OCI-LY7 (cell line): ENCODE data around the gene SMAD4.

ENCODE experiments used
- CTCF ChIP-seq: fragments of 200-600 bp; sonication (generic); conservative IDR thresholded peaks from 2 replicates; pipeline ENCODE4 v1.5.1; 2014; ENCODE audit warnings: mild to moderate bottlenecking, antibody characterized with exemption, low read length, moderate library complexity, mixed read lengths
- EZH2phosphoT487 ChIP-seq: fragments of 200-600 bp; sonication (generic); IDR thresholded peaks from 2 replicates; pipeline ENCODE4 v1.6.1; 2018; ENCODE audit warnings: low read depth, borderline replicate concordance, mild to moderate bottlenecking, mixed run types, antibody characterized with exemption, low read length, moderate library complexity, mixed read lengths

- TF ChIP-seq CTCF (no peak), EZH2phosphoT487 (no peak)
Measured at GRCh38 chr18:51037230-51037629, 7.2 kb downstream of the SMAD4 start.
